HG03095 (cell line): ENCODE results near the gene MTHFD1L.
A peak's percentile ranks its signal among the peaks of the same experiment; 100 is the strongest.
"Not testable (repeated sequence)": the region's sequence is repeated elsewhere in the genome, so short reads cannot be mapped to it uniquely, and the experiment has no call there.

Experiments used
- ATAC-seq: cut with Tn5 transposase; IDR thresholded peaks from one replicate; pipeline ENCODE4 v1.9.1; 2021; ENCODE audit warnings: moderate library complexity; ENCODE audit not compliant: unreplicated experiment

Gene MTHFD1L

DNA sequence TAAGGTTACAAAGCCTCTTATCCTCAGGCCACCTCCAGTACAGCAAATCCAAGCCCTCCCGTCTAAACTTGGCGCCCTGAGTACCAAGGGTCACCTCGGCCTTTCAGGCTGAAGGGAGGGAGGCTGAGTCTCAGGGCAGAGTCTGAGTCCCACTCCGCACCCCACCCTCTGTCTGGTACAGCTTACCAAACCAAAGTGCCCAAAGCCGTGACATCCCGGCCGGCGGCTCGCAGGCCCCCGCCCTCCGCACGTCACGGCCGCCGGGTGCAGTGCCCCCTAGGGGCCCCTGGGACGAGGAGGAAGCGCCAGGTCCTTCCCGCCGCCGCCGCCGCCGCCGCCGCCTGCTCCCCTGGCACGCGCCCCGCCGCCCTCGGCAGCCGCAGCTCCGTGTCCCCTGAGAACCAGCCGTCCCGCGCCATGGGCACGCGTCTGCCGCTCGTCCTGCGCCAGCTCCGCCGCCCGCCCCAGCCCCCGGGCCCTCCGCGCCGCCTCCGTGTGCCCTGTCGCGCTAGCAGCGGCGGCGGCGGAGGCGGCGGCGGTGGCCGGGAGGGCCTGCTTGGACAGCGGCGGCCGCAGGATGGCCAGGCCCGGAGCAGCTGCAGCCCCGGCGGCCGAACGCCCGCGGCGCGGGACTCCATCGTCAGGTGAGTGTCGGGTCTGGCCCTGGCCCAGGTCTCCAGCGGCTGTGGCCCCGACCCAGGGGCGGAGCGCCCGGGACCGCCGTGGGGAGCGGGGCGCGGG is at the start of gene MTHFD1L:
Gene MTHFD1L (plus strand): TSS at position 297 of the 741 bp plus-strand sequence. CDS start 121 bp downstream, at position 418.
- ATAC-seq, result peak; percentile 80

DNA sequence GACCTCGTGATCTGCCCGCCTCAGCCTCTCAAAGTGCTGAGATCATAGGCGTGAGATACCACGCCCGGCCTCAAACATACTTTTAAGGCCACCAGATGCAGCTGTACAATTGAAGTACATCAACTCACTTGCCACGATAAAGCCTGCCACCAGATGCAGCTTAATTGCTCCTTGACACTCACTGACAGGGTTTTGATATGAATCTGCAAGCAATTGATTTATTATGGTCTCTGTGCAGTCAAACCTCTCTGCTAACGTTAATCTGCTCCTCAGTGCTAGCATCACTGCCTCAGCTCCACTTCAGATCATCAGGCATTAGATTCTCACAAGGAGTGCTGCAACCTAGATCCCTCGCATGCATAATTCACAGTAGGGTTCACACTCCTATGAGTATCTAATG is 48.9 kb upstream of the MTHFD1L start:
- ATAC-seq, result not testable (repeated sequence)

GRCh38 chr6:150822932-150823331 is 42.6 kb upstream of the MTHFD1L start:
- no peak for ATAC-seq

DNA sequence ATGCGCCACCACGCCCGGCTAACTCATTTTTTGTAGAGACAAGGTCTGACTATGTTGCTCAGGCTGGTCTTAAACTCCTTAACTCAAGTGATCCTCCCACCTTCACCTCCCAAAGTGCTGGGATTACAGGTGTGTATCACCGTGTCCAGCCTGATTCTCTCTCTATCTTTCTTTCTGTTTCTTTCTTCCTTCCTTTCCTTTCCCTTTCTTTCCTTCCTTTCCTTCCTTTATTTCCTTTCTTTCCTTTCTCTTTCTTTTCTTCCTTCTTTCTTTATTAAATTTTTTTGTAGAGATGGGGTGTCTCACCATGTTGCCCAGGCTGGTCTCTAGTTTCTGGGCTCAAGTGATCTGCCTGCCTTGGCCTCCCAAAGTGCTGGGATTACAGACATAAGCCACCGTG is 38.7 kb upstream of the MTHFD1L start:
- no peak for ATAC-seq

GRCh38 chr6:150828107-150828506 is 37.4 kb upstream of the MTHFD1L start:
- not testable (repeated sequence) for ATAC-seq

DNA sequence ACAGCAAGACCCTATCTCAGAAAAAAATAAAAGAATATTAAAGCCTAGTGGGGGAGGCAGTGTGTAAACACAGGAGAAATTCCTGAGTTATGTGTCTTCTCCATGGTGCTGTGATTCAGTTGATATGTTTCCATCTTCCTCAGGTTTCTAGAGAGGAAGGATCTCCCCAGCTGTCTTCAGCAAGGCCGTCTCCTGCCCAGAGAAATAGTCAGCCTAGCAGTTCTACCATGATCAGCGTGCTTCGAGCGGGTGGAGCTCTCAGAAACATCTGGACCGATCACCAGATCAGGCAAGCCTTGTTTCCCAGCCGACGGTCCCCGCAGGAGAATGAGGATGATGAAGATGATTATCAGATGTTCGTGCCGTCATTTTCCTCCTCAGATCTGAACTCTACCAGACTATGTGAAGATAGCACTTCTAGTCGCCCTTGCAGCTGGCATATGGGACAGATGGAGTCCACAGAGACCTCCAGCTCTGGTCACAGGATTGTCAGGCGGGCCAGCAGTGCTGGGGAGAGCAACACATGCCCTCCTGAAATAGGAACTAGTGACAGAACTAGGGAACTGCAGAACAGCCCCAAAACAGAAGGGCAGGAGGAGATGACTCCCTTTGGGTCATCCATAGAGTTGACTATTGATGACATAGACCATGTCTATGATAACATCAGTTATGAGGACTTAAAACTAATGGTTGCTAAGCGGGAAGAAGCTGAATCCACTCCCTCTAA is 34.9 kb upstream of the MTHFD1L start:
- ATAC-seq, result no peak

DNA sequence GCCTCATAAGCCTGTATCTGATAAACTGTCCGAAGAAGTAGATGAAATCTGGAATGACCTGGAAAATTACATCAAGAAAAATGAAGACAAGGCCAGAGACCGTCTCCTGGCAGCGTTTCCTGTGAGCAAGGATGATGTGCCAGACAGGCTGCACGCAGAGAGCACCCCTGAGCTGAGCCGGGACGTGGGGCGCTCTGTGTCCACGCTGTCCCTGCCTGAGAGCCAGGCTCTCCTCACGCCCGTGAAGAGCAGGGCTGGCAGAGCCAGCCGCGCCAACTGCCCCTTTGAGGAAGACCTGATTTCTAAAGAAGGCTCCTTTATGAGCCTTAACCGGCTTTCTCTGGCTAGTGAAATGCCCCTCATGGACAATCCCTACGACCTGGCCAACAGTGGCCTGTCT is 33.9 kb upstream of the MTHFD1L start:
- ATAC-seq, result no peak

DNA sequence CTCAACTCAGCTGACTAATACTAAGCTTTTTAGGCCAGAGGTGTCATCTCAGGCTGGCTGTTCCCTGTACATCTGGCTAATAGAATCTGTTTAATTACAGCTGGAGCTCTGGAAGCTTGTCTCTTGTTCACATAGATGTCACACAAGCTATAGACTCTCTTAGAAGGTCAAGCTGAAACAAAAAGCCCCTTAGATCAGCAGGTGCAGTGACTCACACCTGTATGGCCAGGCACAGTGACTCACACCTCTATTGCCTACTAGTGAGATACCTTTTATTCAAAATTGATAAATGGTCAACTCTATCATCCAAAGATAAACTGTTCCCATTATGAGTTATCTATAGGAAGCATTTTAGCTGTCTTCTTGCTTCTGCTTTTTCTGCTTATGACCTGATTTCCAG is 29.9 kb upstream of the MTHFD1L start:
- ATAC-seq, result no peak

DNA sequence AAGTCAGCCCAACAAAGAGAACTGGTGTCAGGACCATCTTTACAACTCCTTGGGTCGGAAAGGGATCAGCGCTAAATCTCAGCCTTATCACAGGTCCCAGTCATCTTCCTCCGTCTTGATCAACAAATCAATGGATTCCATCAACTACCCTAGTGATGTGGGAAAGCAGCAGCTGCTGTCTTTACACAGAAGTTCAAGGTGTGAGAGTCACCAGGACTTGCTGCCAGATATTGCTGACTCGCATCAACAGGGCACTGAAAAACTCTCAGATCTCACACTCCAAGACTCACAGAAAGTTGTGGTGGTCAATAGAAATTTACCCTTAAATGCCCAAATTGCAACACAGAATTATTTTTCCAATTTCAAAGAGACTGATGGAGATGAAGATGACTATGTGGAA is 25.3 kb upstream of the MTHFD1L start:
- ATAC-seq, result no peak

DNA sequence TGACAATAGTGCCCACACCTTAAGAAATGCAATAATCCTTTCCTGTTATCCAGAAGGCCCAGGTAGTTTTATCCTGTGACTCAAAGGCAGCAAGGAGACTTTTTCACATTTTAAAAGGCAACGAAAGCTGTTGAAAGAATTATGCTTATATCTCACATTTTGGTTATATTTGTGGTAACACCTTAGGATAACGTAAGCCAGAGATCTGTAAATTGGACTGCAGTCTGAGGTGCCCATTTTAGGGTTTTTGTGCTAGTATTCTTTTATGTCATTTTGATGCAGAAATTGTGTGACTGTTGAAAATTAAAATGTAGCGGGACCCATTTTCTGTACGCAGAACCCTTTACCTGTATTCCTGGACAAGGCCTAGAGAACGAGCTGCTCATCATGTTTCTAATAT is 24.3 kb upstream of the MTHFD1L start:
- ATAC-seq, result no peak

DNA sequence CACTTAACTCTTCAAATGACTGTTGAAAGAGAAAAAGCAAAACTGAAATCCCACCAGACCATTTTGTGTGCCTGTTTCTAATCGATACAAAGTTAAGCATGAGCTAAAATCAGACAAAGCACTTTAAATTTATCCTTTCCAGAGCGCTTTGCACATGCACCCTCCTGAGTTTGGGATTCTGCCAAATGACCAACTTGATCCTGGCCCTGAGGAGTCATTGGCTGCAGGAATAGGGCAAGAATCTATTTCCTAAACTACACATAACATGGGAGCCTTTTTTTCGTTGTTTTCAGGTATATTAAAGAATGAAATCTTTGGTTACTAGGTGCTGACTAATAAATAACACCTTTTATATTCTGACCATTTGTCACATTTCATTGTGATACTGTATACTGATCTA is 23.8 kb upstream of the MTHFD1L start:
- ATAC-seq, result no peak

DNA sequence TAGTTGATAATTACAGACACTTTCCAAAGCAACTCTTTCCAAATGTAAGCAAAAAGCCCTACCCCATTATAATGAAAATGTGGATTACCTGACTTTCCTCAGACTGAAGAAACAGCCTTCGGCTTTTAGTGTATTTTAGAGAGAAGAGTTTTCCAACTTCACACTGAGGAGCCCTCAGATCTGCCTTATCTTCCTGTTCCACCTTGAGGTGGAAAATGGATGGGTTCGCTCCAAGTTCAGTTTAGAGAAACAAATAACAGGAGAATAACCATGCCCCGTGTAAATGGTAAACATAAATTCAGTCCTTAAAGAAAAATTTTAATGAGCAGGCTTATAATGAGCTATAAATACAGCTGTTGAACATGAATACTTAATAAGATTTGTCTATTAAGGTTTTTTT is 21.1 kb upstream of the MTHFD1L start:
- no peak for ATAC-seq

DNA sequence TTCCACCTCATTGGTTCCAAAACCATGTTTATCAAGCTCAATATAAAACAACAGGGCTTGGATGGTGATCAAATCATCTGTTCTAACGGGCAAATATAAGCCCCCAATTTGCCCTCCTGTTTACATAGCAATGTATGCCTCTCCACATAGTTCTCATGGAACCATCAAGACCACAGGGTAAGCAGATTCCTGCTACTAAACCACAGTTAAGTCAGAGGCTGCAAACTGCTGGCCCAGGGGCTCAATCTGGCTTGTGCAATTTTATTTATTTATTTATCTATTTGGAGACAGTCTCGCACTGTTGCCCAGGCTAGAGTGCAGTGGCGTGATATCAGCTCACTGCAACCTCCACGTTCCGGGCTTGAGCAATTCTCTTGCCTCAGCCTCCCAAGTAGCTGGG is 18.9 kb upstream of the MTHFD1L start:
- no peak for ATAC-seq

GRCh38 chr6:150848400-150848799 is 17.1 kb upstream of the MTHFD1L start:
- no peak for ATAC-seq

GRCh38 chr6:150854392-150854791 is 11.1 kb upstream of the MTHFD1L start:
- ATAC-seq, result not testable (repeated sequence)

DNA sequence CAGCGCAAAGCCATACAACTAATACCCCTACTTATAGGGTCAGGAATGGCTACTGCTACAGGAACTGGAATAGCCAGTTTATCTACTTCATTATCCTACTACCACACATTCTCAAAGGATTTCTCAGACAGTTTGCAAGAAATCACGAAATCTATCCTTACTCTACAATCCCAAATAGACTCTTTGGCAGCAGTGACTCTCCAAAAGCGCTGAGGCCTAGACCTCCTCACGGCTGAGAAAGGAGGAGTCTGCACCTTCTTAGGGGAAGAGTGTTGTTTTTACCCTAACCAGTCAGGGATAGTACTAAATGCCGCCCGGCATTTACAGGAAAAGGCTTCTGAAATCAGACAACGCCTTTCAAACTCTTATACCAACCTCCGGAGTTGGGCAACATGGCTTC is 10.3 kb upstream of the MTHFD1L start:
- ATAC-seq, result not testable (repeated sequence)

DNA sequence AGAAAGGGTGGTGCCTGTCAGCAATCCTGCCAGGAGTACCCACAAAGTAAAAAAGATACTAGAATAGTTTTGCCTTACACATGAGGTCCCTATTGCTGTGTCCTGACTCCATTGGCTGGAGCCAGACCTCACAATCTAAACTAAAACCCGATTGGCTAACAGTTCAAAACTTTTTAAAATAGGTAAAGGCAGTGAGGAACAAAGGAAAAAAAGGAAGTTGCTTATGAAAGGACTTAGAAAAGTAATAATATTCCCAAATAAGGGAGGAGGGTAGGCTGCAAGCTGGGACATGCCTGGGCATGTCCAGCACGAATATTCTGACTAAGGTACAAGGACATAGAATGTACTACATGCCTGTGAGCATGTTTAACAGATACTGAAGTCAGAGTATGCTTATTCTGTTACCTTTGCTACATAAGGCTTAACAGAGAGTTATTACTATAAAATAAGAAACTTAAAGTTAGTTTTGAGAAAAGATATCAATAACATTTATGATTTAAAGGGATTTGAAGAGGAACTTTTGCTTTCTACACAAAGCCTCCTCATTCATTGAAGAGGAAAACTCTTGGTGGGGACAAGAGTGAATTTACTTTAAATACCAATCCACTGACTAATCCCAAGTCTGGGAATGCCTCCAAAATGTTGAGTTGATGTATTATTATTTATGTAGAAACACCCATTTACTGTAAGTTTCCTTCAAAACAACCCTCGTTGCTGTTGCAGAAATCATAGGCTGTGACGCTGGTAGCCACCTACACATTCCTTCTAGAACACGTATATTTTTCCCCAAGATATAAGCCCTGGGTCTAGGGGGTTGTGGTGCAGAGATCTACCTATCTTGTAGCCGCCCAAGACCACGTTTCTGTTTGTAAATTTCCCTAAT is 8.2 kb upstream of the MTHFD1L start:
- ATAC-seq, result no peak

DNA sequence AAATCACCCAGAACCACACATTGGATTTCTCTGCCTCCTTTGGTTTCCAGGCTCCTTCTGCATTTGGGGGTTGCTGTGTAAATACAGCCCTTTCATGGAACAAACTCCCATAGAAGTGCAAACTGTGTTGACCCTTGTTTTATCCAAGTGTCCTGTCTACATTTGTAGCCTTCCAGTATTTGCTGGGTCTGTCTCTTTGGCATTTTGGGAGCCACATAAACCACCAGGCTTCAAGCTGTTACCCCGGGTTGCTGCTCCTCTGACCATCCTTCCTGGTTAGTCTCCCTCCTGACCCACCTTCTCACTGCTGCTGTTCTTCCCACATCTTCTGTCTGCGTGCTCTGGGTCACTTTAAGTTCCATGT is 7.6 kb upstream of the MTHFD1L start:
- ATAC-seq, result no peak

DNA sequence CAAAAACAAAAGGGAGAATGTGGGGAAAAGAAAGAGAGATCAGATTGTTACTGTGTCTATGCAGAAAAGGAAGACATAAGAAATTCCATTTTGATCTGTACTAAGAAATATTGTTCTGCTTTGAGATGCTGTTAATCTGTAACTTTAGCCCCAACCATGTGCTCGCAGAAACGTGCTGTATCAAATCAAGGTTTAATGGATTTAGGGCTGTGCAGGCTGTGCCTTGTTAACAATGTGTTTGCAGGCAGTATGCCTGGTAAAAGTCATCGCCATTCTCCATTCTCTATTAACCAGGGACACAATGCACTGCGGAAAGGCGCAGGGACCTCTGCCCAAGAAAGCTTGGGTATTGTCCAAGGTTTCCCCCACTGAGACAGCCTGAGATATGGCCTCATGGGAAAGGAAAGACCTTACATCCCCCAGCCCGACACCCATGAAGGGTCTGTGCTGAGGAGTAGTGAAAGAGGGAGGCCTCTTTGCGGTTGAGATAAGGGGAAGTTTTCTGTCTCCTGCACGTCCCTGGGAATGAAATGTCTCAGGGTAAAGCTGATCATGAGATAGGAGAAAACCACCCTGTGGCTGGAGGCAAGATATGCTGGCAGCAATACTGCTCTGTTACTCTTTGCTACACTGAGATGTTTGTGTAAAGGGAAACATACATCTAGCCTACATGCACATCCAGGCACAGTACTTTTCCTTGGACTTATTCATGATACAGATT is 3.9 kb upstream of the MTHFD1L start:
- not testable (repeated sequence) for ATAC-seq

- no peak for ATAC-seq
Observed at GRCh38 chr6:150863213-150863928, 2.1 kb upstream of the MTHFD1L start.
